Right ventricle myocardium inferior (tissue), 1 donor: ENCODE results near the gene SLC4A3. TPM values are rescaled to one million over a fixed set of nuclear protein-coding genes. Genes with fewer than 3 reads are reported as not detected.

Source experiments
- ATAC-seq: fragments of 200-7000 bp; cut with Tn5 transposase; one replicate; pipeline ENCODE4 v1.9.1; 2020; ENCODE audit warnings: mild to moderate bottlenecking, moderate library complexity
- DNase-seq: peaks from one replicate; pipeline ENCODE4 v3.0.0; 2021; ENCODE audit errors: missing footprints
- intact Hi-C: fragments of 100-400 bp; cut with DNase I; formaldehyde crosslinking; loops from one replicate; pipeline ENCODE4 v1.11.0; 2022
- total RNA-seq: library from RNA; stranded (reverse); fragmentation: NEBNext Ultra II Directional; extraction: Animal tissue kit (Norgen Biotek cat#: 25700); gene quantifications from one replicate; pipeline ENCODE4 v1.2.1, GENCODE V29; 2021
- donor health status: DM: no; HTN: yes; CAD: no; lungs with severe emphysema.

The SLC4A3 gene
- total RNA-seq, 1 donor from 2014 or later: 445 TPM

- intact Hi-C loops: no loop called here
- ATAC-seq (peak; percentile 80), DNase-seq (peak; percentile 72)
These were observed 57.6 kb downstream of the SLC4A3 start for GRCh38 chr2:219684721-219685689.

DNA sequence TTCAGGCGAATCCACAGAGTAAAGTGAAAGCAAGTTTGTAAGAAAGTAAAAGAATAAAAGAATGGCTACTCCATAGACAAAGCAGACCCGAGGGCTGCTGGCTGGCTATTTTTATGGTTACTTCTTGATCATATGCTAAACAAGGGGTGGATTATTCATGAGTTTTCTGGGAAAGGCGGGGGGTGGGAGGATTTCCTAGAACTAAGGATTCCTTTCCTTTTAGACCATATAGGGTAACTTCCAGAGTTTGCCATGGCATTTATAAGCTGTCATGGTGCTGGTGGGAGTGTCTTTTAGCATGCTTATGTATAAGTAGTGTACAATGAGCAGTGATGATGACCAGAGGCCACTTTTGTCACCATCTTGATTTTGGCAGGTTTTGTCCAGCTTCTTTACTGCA is 59.8 kb downstream of the SLC4A3 start:
- intact Hi-C loops: no loop called here
- DNase-seq (no peak), ATAC-seq (no peak)

- DNase-seq: no peak
- ATAC-seq: no peak
- intact Hi-C loops: no loop called here
These were observed 60.6 kb downstream of the SLC4A3 start for GRCh38 chr2:219687882-219688559.

GRCh38 chr2:219688560-219689445 is 61.4 kb downstream of the SLC4A3 start:
- peak; percentile 66 for ATAC-seq
- DNase-seq: peak; percentile 59
- intact Hi-C loops: loop anchor here (1.0 kb wide), 2 partner anchors 44 to 148 kb away; no protein-coding TSS in a partner anchor

DNA sequence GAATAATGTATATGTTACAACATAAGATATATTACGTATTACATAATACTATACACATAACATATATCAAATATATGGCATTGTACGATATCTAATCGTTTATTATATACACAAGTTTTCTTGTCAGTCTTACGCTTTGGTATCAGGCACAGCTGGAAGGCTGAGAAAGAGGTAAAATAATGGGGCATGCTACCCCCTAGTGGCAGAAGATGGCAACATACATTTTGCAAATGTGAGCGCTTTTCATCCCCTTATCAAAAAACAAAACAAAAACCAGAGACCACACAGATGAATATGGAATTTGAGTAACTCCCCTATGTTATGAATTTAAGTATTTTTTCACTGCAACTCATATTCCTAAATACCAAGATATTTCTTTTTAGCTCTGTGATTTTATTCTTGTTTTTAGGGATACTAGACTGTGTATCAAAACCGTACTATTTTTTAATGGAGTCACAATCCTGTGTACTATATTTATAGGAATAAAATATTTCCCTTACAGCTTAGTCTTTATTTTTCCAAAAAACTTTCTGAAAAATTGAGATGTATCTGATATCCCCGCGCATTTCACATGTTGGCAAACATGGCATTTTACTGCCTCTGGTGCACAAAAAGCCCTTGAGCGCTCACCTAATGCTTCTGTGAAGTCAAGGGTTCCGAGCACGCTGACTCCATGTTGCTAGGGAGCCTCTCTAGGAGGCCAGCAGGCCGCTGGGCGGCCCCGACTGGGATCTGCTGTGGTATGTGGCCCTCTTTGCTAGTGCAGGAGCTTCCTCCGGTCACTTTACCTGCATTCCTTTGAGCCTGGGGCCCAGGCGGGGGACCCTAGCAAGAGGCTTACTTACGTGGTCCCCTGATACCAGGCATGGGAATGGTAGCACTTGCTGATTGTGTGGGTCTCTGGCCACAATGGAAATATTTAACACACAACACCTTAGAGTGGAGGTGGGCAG is 62.5 kb downstream of the SLC4A3 start:
- peak; percentile 61 for ATAC-seq
- intact Hi-C loops: loop anchor here (1.0 kb wide), 2 partner anchors 45 to 149 kb away; no protein-coding TSS in a partner anchor
- DNase-seq: no peak

DNA sequence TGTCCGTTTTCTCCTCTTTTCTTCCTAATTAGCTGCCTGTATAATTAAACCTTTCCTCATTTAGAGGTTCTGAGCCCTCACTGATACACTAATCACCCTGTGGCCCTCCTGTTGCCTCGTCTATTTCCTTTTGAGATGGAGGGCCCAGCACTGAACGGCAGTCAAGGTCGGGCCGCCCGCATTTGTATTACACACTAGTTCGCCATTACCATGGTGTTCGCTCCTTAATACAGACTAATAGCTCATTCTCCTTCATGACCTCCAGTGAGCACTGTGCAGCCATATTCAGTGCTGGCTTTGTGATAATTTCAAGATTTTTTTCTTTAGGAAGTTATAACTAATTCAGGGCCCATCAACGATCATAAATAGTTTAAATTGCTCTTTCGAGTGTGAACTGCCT is 64.1 kb downstream of the SLC4A3 start:
- DNase-seq (peak; percentile 68), ATAC-seq (no peak)
- intact Hi-C loops: no loop called here

Other genes with a start within 250 kb of the SLC4A3 start
- gene DNPEP, start 239.7 kb upstream of the SLC4A3 start, total RNA-seq: 66.6 TPM
- 13,356 TPM for gene DES, start 209.3 kb upstream of the SLC4A3 start, total RNA-seq
- 119 TPM for gene SPEG, start 192.8 kb upstream of the SLC4A3 start, total RNA-seq
- gene GMPPA, start 128.7 kb upstream of the SLC4A3 start, total RNA-seq: 22.9 TPM
- not detected for gene ASIC4, start 113.1 kb upstream of the SLC4A3 start, total RNA-seq
- gene CHPF, start 83.8 kb upstream of the SLC4A3 start, total RNA-seq: 92.2 TPM
- 2.7 TPM for gene TMEM198, start 83.6 kb upstream of the SLC4A3 start, total RNA-seq
- 158 TPM for gene OBSL1, start 56.1 kb upstream of the SLC4A3 start, total RNA-seq
- gene INHA, start 55.3 kb upstream of the SLC4A3 start, total RNA-seq: 1.9 TPM
- 13.9 TPM for gene STK11IP, start 29.8 kb upstream of the SLC4A3 start, total RNA-seq